Loucy (cell line): ENCODE data around the gene REEP6.

ENCODE experiments used
- H2AFZ ChIP-seq: fragments of 200-600 bp; sonication (generic); 2 replicates; pipeline ENCODE4 v1.6.0; 2016; ENCODE audit warnings: antibody characterized with exemption, mild to moderate bottlenecking, low read length, moderate library complexity
- H3F3A ChIP-seq: fragments of 200-600 bp; 2 replicates; pipeline ENCODE4 v1.6.0; 2016; ENCODE audit warnings: antibody characterized with exemption, low read depth, mild to moderate bottlenecking
- H3K27me3 ChIP-seq: fragments of 200-600 bp; sonication (generic); 2 replicates; pipeline ENCODE4 v1.6.1; 2014; ENCODE audit warnings: low read length, mild to moderate bottlenecking; ENCODE audit not compliant: insufficient read depth, poor library complexity, severe bottlenecking
- H3K36me3 ChIP-seq: fragments of 200-600 bp; sonication (generic); 2 replicates; pipeline ENCODE4 v1.6.1; 2016; ENCODE audit warnings: low read length; ENCODE audit not compliant: insufficient read depth
- H3K4me1 ChIP-seq: fragments of 200-600 bp; sonication (generic); 2 replicates; pipeline ENCODE4 v1.5.1; 2014; ENCODE audit warnings: low read length, mild to moderate bottlenecking; ENCODE audit not compliant: insufficient read depth, poor library complexity, severe bottlenecking
- H3K4me2 ChIP-seq: fragments of 200-600 bp; sonication (generic); 2 replicates; pipeline ENCODE4 v1.6.0; 2014; ENCODE audit warnings: antibody characterized with exemption, low read length, low read depth, mild to moderate bottlenecking; ENCODE audit not compliant: poor library complexity, severe bottlenecking
- H3K4me3 ChIP-seq: fragments of 200-600 bp; sonication (generic); 2 replicates; pipeline ENCODE4 v1.5.1; 2014; ENCODE audit warnings: low read length, mild to moderate bottlenecking, mixed read lengths; ENCODE audit not compliant: poor library complexity, severe bottlenecking
- H3K79me2 ChIP-seq: fragments of 200-600 bp; sonication (generic); 2 replicates; pipeline ENCODE4 v1.6.1; 2014; ENCODE audit warnings: low read length; ENCODE audit not compliant: insufficient read depth
- H3K9ac ChIP-seq: fragments of 200-600 bp; sonication (generic); 2 replicates; pipeline ENCODE4 v1.6.0; 2014; ENCODE audit warnings: mild to moderate bottlenecking, low read depth, low read length, moderate library complexity; ENCODE audit not compliant: poor library complexity, severe bottlenecking
- H3K9me2 ChIP-seq: fragments of 200-600 bp; sonication (generic); replicated peaks from 2 replicates; pipeline ENCODE4 v1.6.1; 2016; ENCODE audit warnings: low read depth, low read length, mixed read lengths
- H3K9me3 ChIP-seq: fragments of 200-600 bp; sonication (generic); 2 replicates; pipeline ENCODE4 v1.6.1; 2014; ENCODE audit warnings: mild to moderate bottlenecking, antibody characterized with exemption, low read length, low read depth; ENCODE audit not compliant: insufficient read depth
- H4K20me1 ChIP-seq: fragments of 200-600 bp; sonication (generic); 2 replicates; pipeline ENCODE4 v1.6.0; 2014; ENCODE audit warnings: antibody characterized with exemption, low read length, mild to moderate bottlenecking; ENCODE audit not compliant: insufficient read depth, poor library complexity, severe bottlenecking
- CTCF ChIP-seq: fragments of 200-600 bp; sonication (generic); conservative IDR thresholded peaks from 2 replicates; pipeline ENCODE4 v1.5.1; 2014; ENCODE audit warnings: mild to moderate bottlenecking, antibody characterized with exemption, low read length
- EZH2phosphoT487 ChIP-seq: fragments of 200-600 bp; IDR thresholded peaks from 2 replicates; pipeline ENCODE4 v1.6.1; 2018; ENCODE audit warnings: antibody characterized with exemption, mild to moderate bottlenecking, moderate library complexity, borderline replicate concordance

REEP6 gene

GRCh38 chr19:1451916-1452801 lies 38.8 kb upstream of the REEP6 start:
- Histone ChIP-seq H3K36me3 (no peaks in the 10 kb centered on the region), H3K27me3 (no peaks in the 10 kb centered on the region), H3K9ac (no peak overlapping the region), H3K9me2 (no peaks in the 10 kb centered on the region), H3K4me2 (no peak overlapping the region), H3K79me2 (no peaks in the 10 kb centered on the region), H3F3A (no peaks in the 10 kb centered on the region), H3K4me3 (no peak overlapping the region), H3K4me1 (peaks cover 8% of the 10 kb centered on the region), H2AFZ (no peak overlapping the region), H3K9me3 (no peaks in the 10 kb centered on the region), H4K20me1 (no peaks in the 10 kb centered on the region)
- TF ChIP-seq CTCF (no peak), EZH2phosphoT487 (no peak)

- H3K36me3 ChIP-seq, result no peaks in the 10 kb centered on the region
- H3K4me3 ChIP-seq, result no peak overlapping the region
- no peaks in the 10 kb centered on the region for H4K20me1 ChIP-seq
- H3K4me1 ChIP-seq, result peaks cover 8% of the 10 kb centered on the region
- H3K9me3 ChIP-seq, result no peaks in the 10 kb centered on the region
- no peak overlapping the region for H3K9ac ChIP-seq
- H3K4me2 ChIP-seq, result no peak overlapping the region
- no peaks in the 10 kb centered on the region for H3K79me2 ChIP-seq
- no peaks in the 10 kb centered on the region for H3K9me2 ChIP-seq
- H3K27me3 ChIP-seq, result no peaks in the 10 kb centered on the region
- TF ChIP-seq CTCF (no peak), EZH2phosphoT487 (no peak)
- H2AFZ ChIP-seq, result no peak overlapping the region
- H3F3A ChIP-seq, result no peaks in the 10 kb centered on the region
Observed at GRCh38 chr19:1452802-1453524, 38.0 kb upstream of the REEP6 start.

GRCh38 chr19:1453525-1454364 lies 37.2 kb upstream of the REEP6 start:
- TF ChIP-seq EZH2phosphoT487, result no peak
- no peak for TF ChIP-seq CTCF
- Histone ChIP-seq H3K79me2 (no peaks in the 10 kb centered on the region), H3K4me3 (no peak overlapping the region), H3K4me2 (no peak overlapping the region), H3K9ac (no peak overlapping the region), H3K9me2 (no peaks in the 10 kb centered on the region), H2AFZ (no peak overlapping the region), H3F3A (no peaks in the 10 kb centered on the region), H3K9me3 (no peaks in the 10 kb centered on the region), H3K27me3 (no peaks in the 10 kb centered on the region), H3K4me1 (peaks cover 8% of the 10 kb centered on the region), H4K20me1 (no peaks in the 10 kb centered on the region), H3K36me3 (no peaks in the 10 kb centered on the region)
